ENCODE results near the gene AKAP9. TPM values are rescaled to one million over a fixed set of nuclear protein-coding genes. Genes with fewer than 3 reads are reported as not detected.
A peak's percentile ranks its signal among the peaks of the same experiment; 100 is the strongest.

AKAP9 gene
- total RNA-seq, 2 donors from 2014 or later: 57.0 to 61.9 TPM

DNA sequence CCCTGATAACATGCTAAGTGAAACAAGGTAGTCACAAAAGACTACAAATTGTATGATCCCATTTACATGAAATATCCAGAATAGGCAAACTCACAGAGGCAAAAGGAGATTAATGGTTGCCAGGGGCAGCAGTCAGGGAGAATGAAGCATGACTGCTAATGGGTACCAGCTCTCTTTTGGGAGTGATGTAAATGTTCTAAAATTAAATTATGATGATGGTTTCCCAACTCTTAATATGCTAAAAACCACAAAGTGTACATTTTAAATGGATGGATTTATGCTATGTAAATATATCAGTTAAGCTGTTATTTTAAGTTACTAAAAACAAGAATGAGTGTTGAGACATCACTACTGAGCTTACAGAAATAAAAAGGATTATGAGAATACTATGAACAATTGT is 181.0 kb downstream of the AKAP9 start:
- Histone ChIP-seq H3K4me3 (ENCODE audit: low read length) (no peak overlapping the region), H3K4me1 (ENCODE audit: control insufficient read depth, insufficient read depth, low read length) (no peaks in the 10 kb centered on the region), H3K9me3 (ENCODE audit: control insufficient read depth, low read length) (peaks cover 5% of the 10 kb centered on the region), H3K27ac (ENCODE audit: low read depth, low read length) (no peak overlapping the region), H3K9ac (ENCODE audit: extremely low read depth, low read length, poor library complexity, severe bottlenecking) (no peak overlapping the region), H3K27me3 (ENCODE audit: control insufficient read depth, insufficient read depth, low read length, poor library complexity, severe bottlenecking) (no peaks in the 10 kb centered on the region), H3K36me3 (ENCODE audit: control insufficient read depth, insufficient read depth, low read length) (peaks cover 76% of the 10 kb centered on the region)
- Mint-ChIP-seq H3K4me1 (no peaks in the 10 kb centered on the region), H3K27ac (no peak overlapping the region), H3K4me3 (no peak overlapping the region), H3K27me3 (ENCODE audit: insufficient read depth) (no peaks in the 10 kb centered on the region), H3K36me3 (ENCODE audit: low read depth) (peaks cover 67% of the 10 kb centered on the region), H3K9me3 (no peaks in the 10 kb centered on the region)
- TF ChIP-seq, protein P1, sequence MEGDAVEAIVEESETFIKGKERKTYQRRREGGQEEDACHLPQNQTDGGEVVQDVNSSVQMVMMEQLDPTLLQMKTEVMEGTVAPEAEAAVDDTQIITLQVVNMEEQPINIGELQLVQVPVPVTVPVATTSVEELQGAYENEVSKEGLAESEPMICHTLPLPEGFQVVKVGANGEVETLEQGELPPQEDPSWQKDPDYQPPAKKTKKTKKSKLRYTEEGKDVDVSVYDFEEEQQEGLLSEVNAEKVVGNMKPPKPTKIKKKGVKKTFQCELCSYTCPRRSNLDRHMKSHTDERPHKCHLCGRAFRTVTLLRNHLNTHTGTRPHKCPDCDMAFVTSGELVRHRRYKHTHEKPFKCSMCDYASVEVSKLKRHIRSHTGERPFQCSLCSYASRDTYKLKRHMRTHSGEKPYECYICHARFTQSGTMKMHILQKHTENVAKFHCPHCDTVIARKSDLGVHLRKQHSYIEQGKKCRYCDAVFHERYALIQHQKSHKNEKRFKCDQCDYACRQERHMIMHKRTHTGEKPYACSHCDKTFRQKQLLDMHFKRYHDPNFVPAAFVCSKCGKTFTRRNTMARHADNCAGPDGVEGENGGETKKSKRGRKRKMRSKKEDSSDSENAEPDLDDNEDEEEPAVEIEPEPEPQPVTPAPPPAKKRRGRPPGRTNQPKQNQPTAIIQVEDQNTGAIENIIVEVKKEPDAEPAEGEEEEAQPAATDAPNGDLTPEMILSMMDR (conservative IDR thresholded peaks at IDR 0.05): no peak
- no peak for DNase-seq

DNA sequence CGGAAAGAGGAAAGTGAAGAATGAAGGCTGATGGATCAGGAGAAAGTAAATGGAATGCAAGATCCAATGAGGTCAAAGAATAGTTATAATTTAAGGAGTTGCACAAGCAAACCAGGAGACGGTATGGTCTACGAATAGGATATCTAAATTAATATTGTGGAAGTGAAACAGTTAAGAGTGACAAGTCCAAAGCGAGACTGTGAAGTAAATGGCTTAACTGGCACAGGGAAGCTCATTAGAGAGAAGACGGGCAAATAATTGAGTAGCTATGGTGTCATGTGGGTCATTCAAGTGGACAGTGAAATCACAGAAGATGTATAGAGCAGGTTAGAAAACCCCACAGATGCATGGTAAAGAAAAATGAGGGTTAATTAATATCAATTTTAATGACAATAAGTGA is 190.4 kb downstream of the AKAP9 start:
- H3K27me3 Mint-ChIP-seq (ENCODE audit: insufficient read depth): peaks cover 5% of the 10 kb centered on the region
- Histone ChIP-seq H3K27me3 (ENCODE audit: control insufficient read depth, insufficient read depth, low read length, poor library complexity, severe bottlenecking) (no peaks in the 10 kb centered on the region), H3K4me1 (ENCODE audit: control insufficient read depth, insufficient read depth, low read length) (no peaks in the 10 kb centered on the region), H3K36me3 (ENCODE audit: control insufficient read depth, insufficient read depth, low read length) (peaks cover 46% of the 10 kb centered on the region), H3K4me3 (ENCODE audit: low read length) (no peak overlapping the region), H3K27ac (ENCODE audit: low read depth, low read length) (no peak overlapping the region), H3K9me3 (ENCODE audit: control insufficient read depth, low read length) (no peaks in the 10 kb centered on the region), H3K9ac (ENCODE audit: extremely low read depth, low read length, poor library complexity, severe bottlenecking) (no peak overlapping the region)
- H3K36me3 Mint-ChIP-seq (ENCODE audit: low read depth): peaks cover 36% of the 10 kb centered on the region
- no peak overlapping the region for H3K4me3 Mint-ChIP-seq
- H3K9me3 Mint-ChIP-seq: no peaks in the 10 kb centered on the region
- DNase-seq: no peak
- WGBS, 2 experiments (ENCODE audit: insufficient coverage in 1 of 2, insufficient read length in 1 of 2): 94 to 95% methylated on average over 5 of the region's 5 CpGs
- TF ChIP-seq, protein P1 (conservative IDR thresholded peaks at IDR 0.05): no peak
- H3K4me1 Mint-ChIP-seq: peaks cover 9% of the 10 kb centered on the region
- no peak overlapping the region for H3K27ac Mint-ChIP-seq

DNA sequence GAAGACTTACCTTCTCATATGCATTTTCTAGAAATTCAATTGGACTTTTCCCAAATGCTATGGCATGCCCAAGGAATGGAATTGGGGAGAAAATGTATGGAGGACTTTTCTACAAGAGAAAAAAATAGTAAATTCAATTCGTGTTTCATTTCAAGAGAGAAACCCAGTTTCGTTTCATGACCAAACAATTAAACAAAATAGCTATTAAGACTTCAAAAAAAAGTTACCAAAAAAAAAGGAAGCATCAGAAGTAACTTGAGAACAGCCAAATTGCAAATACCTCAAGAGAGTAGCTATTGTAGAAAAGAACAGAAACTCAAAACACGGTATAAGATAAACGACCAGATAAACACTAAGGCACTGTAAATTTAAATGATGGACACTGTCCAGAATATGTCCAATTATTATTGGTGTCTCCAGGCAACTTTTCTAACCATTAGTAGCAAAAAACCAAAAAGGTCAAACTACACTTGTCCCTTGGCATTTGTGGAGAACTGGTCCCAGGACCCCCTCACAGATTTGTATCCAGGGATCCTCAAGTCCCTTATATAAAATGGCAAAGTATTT is 191.2 kb downstream of the AKAP9 start:
- H3K27me3 ChIP-seq (ENCODE audit: control insufficient read depth, insufficient read depth, low read length, poor library complexity, severe bottlenecking): no peaks in the 10 kb centered on the region
- H3K9me3 Mint-ChIP-seq: no peaks in the 10 kb centered on the region
- 89 to 90% methylated on average over 3 to 4 of the region's 4 CpGs for WGBS, 2 experiments (ENCODE audit: insufficient coverage in 1 of 2, insufficient read length in 1 of 2)
- no peaks in the 10 kb centered on the region for H3K9me3 ChIP-seq (ENCODE audit: control insufficient read depth, low read length)
- H3K27ac ChIP-seq (ENCODE audit: low read depth, low read length): no peak overlapping the region
- no peak overlapping the region for H3K9ac ChIP-seq (ENCODE audit: extremely low read depth, low read length, poor library complexity, severe bottlenecking)
- no peaks in the 10 kb centered on the region for H3K4me1 ChIP-seq (ENCODE audit: control insufficient read depth, insufficient read depth, low read length)
- TF ChIP-seq, protein P1 (conservative IDR thresholded peaks at IDR 0.05): no peak
- peaks cover 9% of the 10 kb centered on the region for H3K4me1 Mint-ChIP-seq
- H3K36me3 Mint-ChIP-seq (ENCODE audit: low read depth): peaks cover 29% of the 10 kb centered on the region
- peaks cover 6% of the 10 kb centered on the region for H3K27me3 Mint-ChIP-seq (ENCODE audit: insufficient read depth)
- H3K27ac Mint-ChIP-seq: no peak overlapping the region
- DNase-seq: no peak
- H3K4me3 ChIP-seq (ENCODE audit: low read length): peak overlapping the region; percentile 90
- peaks cover 38% of the 10 kb centered on the region for H3K36me3 ChIP-seq (ENCODE audit: control insufficient read depth, insufficient read depth, low read length)
- H3K4me3 Mint-ChIP-seq: peak overlapping the region; percentile 95
